ENCODE data around the gene TLR5. TPM values are rescaled to one million over a fixed set of nuclear protein-coding genes. Genes with fewer than 3 reads are reported as not detected.

Gene TLR5
- total and polyA plus RNA-seq, 12 donors: 0.45 to 5.0 (median 1.5) TPM

- ATAC-seq (peak in 2 of 8 donors; percentile 2 to 8), DNase-seq (no peak)
- peaks cover 0 to 6% (median 0%) of the 10 kb centered on the region in 9 donors for H3K36me3 ChIP-seq
- peaks cover 6 to 56% (median 11%) of the 10 kb centered on the region in 9 donors for H3K4me1 ChIP-seq
- 36 to 38% methylated on average over 15 of the region's 15 CpGs for WGBS, 2 donors
- H3K27me3 ChIP-seq: peaks cover 0 to 6% (median 0%) of the 10 kb centered on the region in 7 donors
- H3K4me3 ChIP-seq: peak overlapping the region in 6 of 10 donors; percentile 42 to 54 (median 48)
- H3K9me3 ChIP-seq: no peaks in the 10 kb centered on the region
- intact Hi-C loops (cut with DNase I): loop anchor here in 9 of 10 donors (1.0 to 10.0 kb wide), 14 partner anchors 107 to 554 kb away; partner anchors contain the start of gene SUSD4 (in 1 of the 9)
- H3K27ac ChIP-seq: peak overlapping the region in 1 of 10 donors; percentile 50
- TF ChIP-seq CTCF (IDR thresholded peaks at IDR 0.05): no peak
These were observed 9.7 kb downstream of the TLR5 start for GRCh38 chr1:223133306-223133823.

- intact Hi-C loops (cut with DNase I): loop anchor here in 6 of 10 donors (2.0 to 5.0 kb wide), 5 partner anchors 42 to 337 kb away; partner anchors contain the start of gene SUSD4 (in 1 of the 6)
These were observed 13.7 kb downstream of the TLR5 start for GRCh38 chr1:223129229-223129901.

GRCh38 chr1:223126741-223127140, 16.3 kb downstream of the TLR5 start:
- H3K36me3 ChIP-seq: peaks cover 0 to 6% (median 0%) of the 10 kb centered on the region in 9 donors
- no peaks in the 10 kb centered on the region for H3K27me3 ChIP-seq
- H3K27ac ChIP-seq: no peak overlapping the region
- no peak for TF ChIP-seq CTCF (IDR thresholded peaks at IDR 0.05)
- WGBS, 2 donors: 93 to 94% methylated on average over 1 of the region's 1 CpG
- DNase-seq: no peak
- no peak for ATAC-seq
- H3K4me3 ChIP-seq: no peak overlapping the region
- intact Hi-C loops (cut with DNase I): loop anchor here in 5 of 10 donors (5.0 kb wide), 4 partner anchors 39 to 334 kb away; partner anchors contain the start of gene SUSD4 (in 1 of the 5)
- H3K9me3 ChIP-seq: no peaks in the 10 kb centered on the region
- H3K4me1 ChIP-seq: peaks cover 0 to 16% (median 8%) of the 10 kb centered on the region in 9 donors

More at GRCh38 chr1:223129229-223129901, 13.7 kb downstream of the TLR5 start:
- TF ChIP-seq CTCF (IDR thresholded peaks at IDR 0.05): peak; percentile 76 to 96 (median 92)
- ATAC-seq (peak; percentile 79 to 88 (median 82)), DNase-seq (peak; percentile 75 to 86)
- WGBS, 2 donors: 24 to 27% methylated on average over 37 of the region's 37 CpGs
- Histone ChIP-seq H3K4me3 (peak overlapping the region in 6 of 10 donors; percentile 18 to 41 (median 29)), H3K9me3 (no peaks in the 10 kb centered on the region), H3K4me1 (peaks cover 2 to 25% (median 11%) of the 10 kb centered on the region in 9 donors), H3K36me3 (peaks cover 0 to 6% (median 0%) of the 10 kb centered on the region in 9 donors), H3K27ac (no peak overlapping the region), H3K27me3 (peaks cover 0 to under 1% (median 0%) of the 10 kb centered on the region in 7 donors)

- Histone ChIP-seq H3K4me1 (peaks cover 0 to 16% (median 8%) of the 10 kb centered on the region in 9 donors), H3K4me3 (no peak overlapping the region), H3K9me3 (no peaks in the 10 kb centered on the region), H3K36me3 (peaks cover 0 to 4% (median 0%) of the 10 kb centered on the region in 9 donors), H3K27me3 (no peaks in the 10 kb centered on the region), H3K27ac (no peak overlapping the region)
- ATAC-seq (no peak), DNase-seq (no peak)
- TF ChIP-seq CTCF (IDR thresholded peaks at IDR 0.05): no peak
- intact Hi-C loops (cut with DNase I): loop anchor here in 5 of 10 donors (5.0 kb wide), 4 partner anchors 38 to 333 kb away; partner anchors contain the start of gene SUSD4 (in 1 of the 5)
- 47 to 73% methylated on average over 2 of the region's 2 CpGs for WGBS, 2 donors
These were observed 17.3 kb downstream of the TLR5 start for GRCh38 chr1:223125766-223126165.

All from heart right ventricle (tissue), 16 donors.